Activated CD4-positive, alpha-beta T cell treated with anti-CD3 and anti-CD28 coated beads, Interleukin-2, Interleukin-4, amounts not matched to agents 100 ng/mL and 50 ng/mL, durations not matched to agents 16 hours and 8 hours (primary cell): ENCODE measurements around the gene SEC22A.

ENCODE experiments used
- DNase-seq: peaks from one replicate; pipeline ENCODE4 v3.0.0-alpha.2; 2020; ENCODE audit warnings: low spot score

The SEC22A gene

DNA sequence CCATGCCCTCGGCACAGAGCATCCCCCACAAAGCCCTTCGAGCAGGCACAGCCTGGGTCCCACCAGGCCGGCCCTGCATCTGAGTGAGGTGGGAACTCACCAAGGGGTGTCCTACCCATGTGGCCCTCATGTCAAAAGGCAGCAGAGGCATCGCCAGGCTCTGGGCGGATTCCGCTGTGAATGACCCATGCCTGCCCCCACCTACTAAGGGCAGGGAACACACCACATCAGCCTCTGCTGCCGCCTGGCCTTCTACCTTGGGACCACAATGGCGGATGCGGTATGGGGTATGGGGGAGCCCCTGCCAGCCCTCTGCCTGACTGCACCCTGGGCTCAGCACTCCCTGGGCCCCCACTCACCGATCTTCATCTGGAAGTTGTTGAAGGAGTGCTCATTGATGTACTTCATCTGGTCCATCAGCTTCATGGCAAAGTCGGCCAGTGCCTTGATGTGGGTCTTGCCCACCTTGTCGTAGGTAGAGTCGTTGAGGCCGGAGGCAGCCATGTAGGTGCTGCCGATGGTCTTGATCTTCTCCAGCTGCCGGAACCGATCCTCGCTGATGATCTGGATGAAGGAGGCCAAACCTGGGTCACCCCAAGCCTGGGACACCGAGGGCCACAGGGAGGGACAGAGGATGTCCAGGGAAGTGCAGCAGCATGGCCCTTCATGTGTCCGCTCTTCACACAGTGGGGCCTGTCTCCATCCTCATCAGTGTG is 87.8 kb downstream of the SEC22A start:
- no peak for DNase-seq

DNA sequence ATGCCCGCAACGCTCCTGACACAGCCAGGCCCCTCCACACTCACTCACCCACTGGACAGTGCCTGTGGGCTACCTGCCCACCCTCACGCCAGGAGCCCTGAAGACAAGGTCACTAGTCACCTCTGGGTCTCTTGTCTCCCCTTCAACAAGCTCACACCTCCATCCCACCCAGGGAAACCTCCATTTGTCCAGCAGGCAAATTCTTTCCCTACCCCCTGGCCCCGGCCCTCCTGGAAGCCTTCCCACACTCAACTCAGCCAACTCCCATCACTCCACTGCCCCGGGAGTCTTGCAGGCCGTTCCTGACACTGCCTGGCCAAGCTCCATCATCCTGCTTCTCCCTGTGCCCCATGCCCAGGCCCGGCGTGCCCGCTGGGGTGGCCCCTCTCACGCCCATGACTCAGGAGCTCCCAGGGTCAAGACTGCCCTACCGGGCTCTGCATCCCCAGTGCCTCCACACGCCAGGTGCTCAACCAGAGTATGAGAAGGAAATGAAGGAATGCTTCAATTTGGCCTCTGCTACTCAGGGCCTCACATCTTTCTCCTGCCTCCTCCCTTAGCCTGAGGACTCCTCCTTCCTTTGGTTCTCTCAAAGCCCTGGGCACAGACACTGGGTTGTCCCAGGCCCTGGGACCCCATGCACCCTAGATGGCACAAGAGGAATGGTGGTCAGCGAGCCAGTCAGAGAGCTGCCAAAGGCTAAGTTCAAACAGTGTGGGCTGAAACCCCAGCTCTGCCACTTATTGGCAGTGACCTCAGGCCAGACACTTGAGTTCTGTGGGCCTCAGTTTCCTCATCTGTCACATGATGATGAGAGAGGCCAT is 88.6 kb downstream of the SEC22A start:
- DNase-seq: no peak

DNA sequence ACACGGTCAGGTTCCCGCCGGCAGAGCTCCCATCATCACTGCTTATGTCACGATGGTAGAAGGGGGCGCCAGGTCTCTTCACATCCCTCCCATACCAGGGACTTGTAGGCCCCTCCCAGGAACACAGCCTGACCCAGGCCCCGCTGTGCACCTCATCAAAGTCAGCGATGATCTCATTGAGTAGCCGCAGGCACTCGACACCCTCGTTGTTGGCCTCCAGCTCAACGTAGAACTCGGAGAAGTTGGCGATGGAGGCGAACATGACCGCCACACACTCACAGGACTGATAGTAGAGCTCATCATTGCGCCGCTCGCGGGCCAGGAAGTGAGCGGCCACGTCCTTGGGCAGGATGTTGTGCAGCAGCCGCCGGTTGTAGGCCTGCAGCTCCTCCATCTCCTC is 89.2 kb downstream of the SEC22A start:
- no peak for DNase-seq

DNA sequence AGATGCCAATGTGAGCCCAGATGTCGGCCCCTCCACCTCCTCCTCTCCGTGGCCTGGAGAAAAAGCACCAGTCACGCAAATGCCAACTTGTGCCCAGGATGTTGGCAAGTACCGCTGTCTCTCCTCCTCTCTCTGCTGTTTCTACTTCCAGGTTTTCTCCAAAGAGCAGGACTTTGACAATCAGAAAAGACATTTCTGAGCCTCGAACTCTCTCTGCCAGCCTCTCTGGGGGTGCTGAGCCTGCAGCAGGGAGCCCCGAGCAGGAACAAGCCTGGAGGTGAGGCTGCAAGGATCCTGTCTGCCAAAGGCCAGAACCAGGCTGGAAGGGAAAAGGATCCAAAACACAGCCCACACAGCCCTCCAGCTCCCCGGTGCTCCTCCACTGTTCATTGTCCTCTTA is 89.7 kb downstream of the SEC22A start:
- DNase-seq: no peak

DNA sequence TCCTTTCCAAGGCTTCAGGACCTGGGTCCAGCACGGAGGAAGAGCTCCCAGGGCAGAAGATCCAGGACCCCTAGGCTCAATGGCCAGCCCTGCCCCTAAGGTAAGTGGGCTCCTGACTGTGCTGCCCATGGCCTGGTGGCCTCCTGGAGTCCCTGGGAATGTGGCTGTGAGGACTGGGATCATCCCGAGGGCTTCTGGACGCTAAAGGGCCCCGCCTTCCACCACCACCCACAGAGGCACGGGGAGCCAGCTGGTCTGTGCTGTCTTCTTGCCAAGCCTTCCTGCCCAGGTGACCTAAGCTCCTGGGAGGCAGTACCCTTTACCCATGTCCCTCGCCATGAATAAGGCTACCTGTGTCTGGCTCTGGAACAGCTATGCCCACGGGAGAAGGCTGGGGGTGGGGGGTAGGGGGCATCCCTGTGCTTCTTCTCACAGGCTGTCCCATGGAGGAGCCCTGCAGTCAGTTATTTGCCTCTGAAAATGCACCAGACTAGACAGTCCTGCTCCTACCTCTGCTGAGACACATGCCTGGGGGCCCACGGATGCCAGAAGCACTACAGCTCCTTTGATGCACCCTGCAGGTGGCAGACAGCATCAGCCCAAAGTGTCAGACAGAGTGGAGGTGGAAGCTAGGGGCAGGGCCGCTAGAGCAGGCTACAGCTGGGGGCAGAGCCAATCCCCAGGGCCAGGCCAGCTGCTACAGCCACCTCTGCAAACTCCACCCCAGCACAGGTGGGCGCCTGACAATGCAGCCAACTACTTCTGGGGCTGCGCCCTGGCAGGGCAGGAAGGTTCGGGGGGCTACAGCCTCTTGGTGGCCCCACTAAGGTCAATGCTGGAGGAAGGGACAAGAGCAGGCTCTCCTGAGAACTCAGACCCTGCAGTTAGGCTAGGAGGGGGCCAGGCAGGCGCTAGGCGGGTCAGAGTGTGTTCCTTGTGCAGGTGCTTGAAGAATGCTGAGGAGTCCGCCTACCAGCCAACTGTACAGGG is 90.9 kb downstream of the SEC22A start:
- no peak for DNase-seq

DNA sequence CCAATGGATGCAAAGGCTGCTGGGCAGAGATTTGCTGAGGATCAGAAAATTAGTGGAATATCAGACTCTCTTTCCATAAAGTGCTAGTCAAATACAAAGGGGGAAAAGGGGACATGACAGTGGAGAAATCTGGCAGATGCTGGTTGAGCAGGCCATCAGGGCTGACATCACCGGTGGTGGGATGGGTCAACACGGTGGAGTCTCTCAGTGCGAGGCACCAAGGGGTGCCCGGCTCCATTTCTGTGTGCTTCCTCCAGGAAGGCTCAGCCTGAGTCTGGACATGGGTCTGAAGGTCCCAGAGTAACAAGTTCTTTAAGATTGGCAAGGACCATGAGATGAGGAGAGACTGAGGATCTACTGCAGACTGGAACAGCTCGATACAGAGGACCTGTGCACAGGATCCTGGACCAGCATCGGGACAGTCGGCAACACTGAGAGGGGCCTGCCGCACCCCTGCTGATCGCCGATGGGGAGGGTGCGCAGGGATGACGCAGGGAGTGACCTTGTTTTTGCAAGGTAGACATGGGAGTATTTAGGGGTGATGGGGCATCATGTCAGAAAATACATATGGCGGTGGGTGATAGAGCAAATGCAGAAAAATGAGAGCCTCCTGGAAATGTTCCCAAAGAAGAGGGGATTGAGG is 92.7 kb downstream of the SEC22A start:
- DNase-seq: no peak

DNA sequence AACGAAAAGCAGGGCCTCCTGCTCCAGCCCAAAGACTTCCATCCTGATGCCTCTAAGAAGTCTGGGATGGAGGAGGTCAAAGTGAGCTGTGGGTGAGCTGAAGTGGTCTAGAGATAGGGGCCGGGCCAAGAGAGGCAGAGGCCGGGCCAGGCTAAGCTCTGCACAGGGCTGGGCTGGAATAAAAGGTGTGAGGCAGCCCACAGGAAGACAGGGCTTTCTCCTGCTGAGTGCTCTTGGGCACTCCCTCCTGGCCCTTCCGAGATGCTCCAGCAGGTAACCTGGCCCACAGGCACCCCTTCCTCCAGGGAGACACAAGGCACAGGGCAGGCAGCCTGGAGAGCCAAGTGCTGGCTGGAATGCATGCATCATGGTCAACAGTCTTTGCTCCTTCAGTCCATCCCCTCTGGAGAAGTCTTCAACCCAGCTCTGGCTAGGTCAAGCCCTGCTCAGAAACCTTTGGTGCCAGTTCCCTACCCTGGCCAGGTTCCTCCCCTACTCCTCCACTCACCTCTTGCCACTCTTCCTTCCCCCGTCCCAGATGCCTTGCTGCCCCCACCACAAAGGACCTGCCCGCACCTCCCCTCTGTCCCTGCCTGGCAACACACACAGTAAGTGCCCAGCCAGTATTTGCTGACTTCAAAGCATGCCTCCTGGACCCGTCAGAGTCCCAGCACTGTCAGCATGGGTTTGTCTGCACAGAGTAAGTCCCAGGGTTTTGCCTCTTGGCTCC is 93.6 kb downstream of the SEC22A start:
- no peak for DNase-seq

DNA sequence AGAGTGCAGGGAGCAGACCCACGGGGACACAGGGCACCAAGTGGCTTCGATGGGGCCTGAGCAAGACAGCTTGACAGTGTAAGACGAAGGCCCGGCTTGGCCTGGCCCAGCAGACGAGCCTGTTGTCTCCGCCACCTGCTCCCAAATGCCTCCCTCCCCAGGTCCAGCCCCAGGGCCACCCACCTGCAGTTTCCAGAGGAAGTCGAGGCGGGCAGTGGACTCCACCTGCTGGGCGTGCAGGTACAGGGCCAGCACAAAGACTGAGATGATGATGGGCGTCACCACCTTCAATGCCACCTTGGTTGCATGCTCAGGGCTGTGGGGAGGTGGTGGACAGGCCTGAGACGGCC is 94.1 kb downstream of the SEC22A start:
- no peak for DNase-seq

DNA sequence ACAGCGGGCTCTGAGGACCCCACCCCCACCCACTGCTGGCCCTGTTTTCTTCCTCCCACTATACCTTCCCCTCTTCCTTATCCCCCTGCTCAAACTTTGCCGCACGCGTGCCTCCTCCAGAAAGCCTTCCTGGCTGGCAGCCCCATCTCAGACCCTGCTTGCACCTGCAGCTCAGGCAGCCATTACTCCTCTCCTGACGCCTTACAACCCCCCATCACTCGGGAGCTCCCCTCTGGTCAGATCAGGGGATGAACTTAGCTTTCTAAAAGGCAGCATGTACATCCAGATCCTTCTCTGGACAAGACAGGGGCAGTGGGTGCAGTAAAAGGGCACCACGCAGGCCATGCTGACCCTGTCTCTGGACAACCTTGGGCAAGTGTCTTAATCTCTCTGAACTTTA is 94.5 kb downstream of the SEC22A start:
- DNase-seq: no peak

DNA sequence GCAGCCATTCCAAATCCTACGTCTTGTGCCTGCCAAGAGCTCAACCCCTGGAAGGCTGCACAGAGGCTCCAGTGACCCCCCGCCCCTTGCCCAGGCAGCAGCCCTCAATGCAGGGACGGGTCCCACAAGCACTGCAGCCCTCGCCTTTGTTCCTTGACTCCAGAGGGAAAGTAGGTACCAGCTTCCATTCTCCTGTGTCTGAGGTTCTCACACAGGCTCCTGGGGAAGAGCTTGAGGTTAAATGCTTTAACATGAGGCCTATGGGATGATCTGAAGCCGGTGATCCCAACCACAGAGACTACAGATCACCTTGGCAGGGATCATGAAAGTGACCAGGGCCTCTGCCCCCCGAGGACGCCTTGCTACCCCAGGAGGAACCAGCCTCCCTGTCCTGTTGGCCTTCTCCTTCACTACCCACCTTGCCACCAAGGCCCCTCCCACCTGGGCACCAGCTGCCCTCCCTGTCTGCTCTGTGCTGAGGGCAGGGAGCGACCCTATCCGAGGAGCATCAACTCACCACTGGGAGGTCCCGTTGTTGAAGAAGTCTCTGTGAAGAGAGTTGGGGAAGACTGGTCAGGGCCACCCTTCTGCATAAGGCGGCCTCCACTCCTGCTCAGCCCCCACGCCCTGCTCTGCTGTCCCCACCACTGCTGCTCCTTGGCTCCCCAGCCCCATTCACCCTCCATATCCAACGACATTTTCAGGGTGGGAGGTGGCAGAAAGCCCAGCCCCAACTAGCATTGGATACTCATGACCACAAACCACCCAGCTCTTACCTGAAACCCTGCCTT is 95.3 kb downstream of the SEC22A start:
- no peak for DNase-seq

DNA sequence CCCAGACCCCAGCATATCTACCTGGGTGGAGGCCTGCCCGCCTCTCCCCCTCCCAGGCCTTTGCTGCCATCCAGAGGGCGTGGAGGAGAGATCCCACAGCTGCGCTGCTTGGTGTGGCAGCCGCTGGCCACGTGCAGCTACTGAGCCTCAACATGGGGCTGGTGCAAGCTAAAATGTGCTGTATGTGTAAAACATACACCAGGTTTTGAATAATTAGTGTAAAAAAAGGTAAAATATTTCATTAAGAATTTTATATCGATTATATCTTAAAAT is 95.8 kb downstream of the SEC22A start:
- DNase-seq: no peak

DNA sequence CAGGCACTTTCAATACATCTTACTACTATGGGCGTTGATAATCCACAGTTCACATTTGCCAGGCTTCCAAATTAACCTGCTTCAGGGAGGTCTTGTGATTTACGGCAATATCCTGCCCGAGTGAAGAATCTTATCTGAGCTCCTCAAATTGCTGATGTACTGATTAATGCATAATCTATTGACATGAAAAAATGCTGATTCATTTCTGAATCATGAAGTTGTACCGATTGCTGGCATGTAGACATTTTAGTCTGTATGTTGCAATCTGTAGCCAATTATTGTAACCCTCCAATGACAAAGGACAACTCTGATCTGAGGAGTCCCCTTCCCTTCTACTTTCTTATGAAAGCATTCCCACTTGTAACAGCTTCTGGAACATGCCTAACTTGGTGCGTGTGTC is 97.2 kb downstream of the SEC22A start:
- no peak for DNase-seq

DNA sequence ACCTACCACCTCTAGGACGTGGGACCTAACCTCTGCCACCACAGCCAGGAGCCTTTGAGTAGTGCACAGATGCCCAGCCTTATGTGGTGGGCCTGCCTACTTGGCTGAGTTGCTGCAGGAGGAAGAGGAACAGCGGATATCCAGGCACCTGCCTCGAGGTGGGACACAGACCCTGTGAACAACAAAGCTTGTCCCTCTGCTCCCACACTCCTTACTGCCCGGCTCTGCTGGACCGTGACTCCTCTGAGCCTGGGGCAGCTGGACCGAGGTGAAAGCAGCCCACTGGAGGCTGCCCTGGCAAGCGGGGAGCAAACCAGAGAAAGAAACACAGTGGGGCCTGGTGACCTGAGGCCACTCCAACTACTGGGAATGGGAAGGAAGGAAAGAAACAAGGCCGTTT is 97.8 kb downstream of the SEC22A start:
- no peak for DNase-seq

DNA sequence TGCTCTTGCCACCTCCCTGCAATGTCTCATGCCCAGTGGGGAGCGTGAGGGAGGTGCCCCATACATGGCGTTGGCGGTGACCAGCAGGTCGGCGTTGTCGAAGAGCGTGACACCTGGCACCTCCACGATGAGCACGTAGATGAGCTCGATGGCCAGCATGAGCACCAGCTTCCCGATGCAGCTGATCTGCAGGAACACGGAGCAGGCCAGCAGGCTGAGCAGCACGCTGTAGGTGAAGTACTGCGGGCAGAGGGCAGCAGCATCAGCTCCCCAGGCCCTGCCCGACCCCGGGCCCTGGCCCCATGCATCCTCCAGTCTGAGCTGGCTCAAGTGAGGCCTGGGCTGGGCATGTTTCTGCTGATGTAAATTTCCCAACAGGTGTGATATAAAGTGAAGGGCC is 98.3 kb downstream of the SEC22A start:
- DNase-seq: no peak

DNA sequence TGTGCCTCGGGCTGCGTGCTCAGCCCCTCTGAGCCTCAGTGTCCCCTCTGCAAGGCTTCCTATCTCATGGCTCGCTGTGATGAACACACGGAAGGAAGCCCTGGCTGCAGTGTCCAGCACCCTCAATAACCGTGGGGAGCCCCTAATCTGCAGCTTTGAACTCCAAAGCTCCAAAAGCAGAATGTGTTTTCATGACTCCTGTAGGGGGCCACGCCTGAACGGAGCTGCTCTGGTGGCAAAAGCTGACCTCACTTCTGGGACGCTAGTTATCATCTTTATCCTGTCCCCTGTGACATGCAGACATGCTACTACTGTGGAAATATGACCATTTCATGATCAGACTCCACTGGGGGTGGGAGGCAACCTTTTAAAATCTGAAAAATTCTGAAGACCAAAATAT is 98.8 kb downstream of the SEC22A start:
- DNase-seq: no peak

DNA sequence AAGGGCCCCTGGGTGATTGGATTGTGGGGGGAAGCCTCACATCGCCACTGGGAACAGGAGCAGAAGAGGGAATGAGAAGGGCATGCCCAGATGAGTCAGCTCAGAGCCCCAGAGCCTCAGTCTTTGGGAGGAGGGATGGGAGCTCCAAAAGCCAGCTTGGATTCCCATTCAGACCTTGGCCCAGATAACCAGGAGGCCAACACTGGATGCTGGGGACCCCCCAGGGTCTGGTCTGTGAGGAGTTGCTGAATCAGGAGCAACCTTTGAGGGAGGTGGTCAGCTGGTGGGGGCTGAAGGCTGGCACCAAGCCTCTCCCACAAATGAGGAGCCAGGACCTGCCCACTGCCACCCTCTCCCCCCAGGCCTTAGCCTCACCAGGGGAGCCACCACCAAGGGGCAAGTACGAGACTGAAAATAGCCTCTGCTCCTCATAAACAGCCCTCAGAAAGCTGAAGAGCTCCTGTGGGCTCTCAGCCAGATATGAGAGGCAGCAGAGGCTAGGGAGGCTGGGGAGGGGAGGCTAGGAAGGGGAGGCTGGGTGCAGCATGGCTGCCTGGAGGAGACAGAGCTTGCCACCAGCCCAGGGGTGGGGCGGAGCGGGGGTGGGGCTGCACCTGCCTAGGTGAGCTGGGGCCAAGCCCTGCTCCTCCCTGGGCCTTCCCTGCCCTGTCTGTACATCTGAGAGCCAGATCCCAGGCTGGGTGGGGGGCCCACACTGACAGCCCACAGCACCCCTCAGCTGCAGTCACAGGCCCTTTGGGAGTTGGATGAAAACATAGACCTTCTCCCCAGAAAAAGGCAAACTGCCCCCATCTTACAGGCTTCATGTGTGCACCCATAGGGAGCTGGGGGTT is 99.8 kb downstream of the SEC22A start:
- DNase-seq: no peak

DNA sequence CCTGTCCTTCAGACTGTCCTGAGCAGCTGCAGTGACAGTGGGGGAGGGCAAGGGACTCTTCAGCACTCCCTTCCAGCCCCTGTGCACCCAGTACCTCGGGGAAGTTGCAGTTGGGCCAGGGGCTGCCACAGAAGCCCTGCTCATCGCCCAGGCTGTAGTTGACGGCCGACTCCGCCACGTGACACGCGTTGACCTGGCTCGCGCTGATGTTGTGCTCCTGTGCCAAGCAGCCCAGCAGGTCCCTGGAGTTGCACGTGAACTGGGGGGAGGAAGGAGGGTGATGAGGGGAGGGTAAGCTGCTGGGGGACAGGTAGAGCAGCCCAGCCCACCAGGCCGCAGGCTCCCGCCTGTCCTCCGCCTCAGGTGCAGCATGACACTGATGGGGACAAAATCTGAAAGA is 101.2 kb downstream of the SEC22A start:
- DNase-seq: no peak

DNA sequence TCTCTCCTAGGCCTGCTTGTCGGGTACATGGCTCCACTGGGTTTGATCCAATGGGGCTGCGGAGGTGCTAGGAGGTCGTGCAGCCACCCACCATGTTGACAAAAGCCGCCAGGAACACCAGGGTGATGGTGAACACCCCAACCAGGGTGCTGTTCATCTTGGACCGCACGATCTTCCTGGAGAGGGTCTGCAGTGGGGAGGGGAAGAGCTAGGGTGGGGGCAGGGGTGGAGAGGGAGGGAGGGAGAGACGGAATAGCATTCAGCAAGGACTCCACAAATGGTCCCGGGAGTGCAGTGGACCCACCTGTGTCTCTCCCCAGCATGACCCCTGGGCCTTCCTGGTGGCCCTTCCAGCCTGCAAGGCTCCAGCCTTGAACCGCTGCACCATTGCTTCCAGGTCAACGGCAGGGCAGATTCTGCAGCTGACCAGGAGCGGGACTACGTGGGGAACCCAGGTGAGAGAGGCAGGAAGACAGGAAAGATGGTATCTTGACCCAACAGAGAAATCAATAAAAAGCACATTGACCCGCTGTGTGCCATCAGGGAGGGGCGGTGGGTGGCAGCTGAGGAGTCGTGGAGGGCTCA is 102.3 kb downstream of the SEC22A start:
- no peak for DNase-seq

DNA sequence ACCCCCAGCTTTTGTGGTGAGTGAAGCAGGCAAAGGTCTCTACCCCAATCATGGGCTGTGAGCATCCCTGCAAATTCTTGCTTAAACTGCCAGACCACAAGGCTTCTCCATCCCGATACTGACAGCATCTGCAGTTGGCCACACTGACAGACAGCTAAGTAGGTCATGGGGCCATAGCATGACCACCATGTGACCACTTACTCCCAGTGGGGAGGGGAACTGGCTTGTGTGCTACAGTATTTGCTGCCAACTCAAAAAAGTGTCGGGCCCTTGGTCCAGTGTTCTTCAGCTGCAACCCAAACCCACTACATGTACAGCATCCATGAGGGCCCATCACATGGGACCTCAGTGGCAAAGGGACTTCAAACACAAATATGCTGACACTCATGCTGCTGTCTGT is 103.4 kb downstream of the SEC22A start:
- no peak for DNase-seq

DNA sequence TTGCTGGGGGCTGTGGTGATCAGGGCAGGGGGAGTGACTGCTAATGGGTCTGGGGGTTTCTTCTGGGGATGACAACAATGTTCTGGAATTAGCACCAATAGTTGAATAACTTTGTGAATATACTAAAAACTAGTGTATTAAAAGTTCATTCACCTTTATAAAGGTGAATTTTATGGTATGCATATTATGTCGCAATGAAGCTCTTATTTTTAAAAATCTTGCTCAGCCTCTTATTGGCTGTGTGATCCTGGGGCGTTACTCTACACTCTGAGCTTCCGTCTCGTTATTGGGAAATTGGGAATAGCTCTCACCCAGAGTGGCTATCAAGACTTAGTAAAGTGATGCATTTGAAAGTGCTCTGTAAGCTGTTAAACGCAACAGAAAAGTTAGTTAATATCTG is 105.3 kb downstream of the SEC22A start:
- no peak for DNase-seq
